Esophagus squamous epithelium (tissue), 4 donors: ENCODE measurements around the gene CDK11B.

ENCODE experiments used
- CTCF ChIP-seq, 6 experiments: fragments of 450-650 bp in 4 of 6; fragments of 200-600 bp in 2 of 6; sonication (generic) in 2 of 6; IDR thresholded peaks; one replicate each; pipeline ENCODE4 v1.5.1; 2016 to 2019; ENCODE audit warnings: antibody characterized with exemption in 6 of 6, mild to moderate bottlenecking in 4 of 6, moderate library complexity in 4 of 6
- POLR2A ChIP-seq, 4 donors: fragments of 450-650 bp; IDR thresholded peaks; one replicate each; pipeline ENCODE4 v1.6.1; 2017; ENCODE audit warnings: antibody characterized with exemption in 4 of 4, mild to moderate bottlenecking in 4 of 4, moderate library complexity in 3 of 4

GRCh38 chr1:1672181-1672965 is 13.6 kb upstream of the CDK11B start:
- TF ChIP-seq CTCF (IDR thresholded peaks at IDR 0.05) (no peak), POLR2A (IDR thresholded peaks at IDR 0.05) (no peak)
